HL-60 (cell line): Measurements from ENCODE around the gene PLCL2.

Experiments used
- TF ChIP-seq, protein P1 (sequence below): IDR thresholded peaks from one replicate; pipeline ENCODE4 v1.5.1; 2011; ENCODE audit warnings: low read length, control low read depth, inconsistent platforms; ENCODE audit not compliant: insufficient read depth
- TF ChIP-seq, protein P2 (sequence below): IDR thresholded peaks from 2 replicates; pipeline ENCODE4 v1.6.1; 2012; ENCODE audit warnings: low read depth; ENCODE audit not compliant: insufficient replicate concordance

DNA sequence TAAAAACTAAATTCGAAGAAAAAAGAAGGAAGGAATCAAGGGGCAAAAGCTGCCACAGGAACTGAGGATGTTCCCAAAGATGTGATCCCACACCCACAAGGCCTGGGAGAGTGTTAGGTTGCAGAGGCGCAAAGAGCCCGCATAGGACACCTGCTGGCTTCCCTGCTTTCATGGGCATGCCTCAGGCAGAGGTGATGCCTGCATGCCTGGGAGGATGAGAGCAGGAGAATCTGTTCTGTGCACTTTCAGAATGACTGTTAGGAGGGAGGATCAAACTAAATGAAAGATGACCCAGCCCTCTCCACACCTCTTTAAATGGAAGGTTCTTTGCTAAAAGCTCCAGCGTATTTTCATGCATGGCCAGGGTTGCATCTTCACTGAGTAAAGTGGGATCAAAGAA lies 162.4 kb downstream of the PLCL2 start:
- TF ChIP-seq, protein P1, sequence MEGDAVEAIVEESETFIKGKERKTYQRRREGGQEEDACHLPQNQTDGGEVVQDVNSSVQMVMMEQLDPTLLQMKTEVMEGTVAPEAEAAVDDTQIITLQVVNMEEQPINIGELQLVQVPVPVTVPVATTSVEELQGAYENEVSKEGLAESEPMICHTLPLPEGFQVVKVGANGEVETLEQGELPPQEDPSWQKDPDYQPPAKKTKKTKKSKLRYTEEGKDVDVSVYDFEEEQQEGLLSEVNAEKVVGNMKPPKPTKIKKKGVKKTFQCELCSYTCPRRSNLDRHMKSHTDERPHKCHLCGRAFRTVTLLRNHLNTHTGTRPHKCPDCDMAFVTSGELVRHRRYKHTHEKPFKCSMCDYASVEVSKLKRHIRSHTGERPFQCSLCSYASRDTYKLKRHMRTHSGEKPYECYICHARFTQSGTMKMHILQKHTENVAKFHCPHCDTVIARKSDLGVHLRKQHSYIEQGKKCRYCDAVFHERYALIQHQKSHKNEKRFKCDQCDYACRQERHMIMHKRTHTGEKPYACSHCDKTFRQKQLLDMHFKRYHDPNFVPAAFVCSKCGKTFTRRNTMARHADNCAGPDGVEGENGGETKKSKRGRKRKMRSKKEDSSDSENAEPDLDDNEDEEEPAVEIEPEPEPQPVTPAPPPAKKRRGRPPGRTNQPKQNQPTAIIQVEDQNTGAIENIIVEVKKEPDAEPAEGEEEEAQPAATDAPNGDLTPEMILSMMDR: no peak
- TF ChIP-seq, protein P2, sequence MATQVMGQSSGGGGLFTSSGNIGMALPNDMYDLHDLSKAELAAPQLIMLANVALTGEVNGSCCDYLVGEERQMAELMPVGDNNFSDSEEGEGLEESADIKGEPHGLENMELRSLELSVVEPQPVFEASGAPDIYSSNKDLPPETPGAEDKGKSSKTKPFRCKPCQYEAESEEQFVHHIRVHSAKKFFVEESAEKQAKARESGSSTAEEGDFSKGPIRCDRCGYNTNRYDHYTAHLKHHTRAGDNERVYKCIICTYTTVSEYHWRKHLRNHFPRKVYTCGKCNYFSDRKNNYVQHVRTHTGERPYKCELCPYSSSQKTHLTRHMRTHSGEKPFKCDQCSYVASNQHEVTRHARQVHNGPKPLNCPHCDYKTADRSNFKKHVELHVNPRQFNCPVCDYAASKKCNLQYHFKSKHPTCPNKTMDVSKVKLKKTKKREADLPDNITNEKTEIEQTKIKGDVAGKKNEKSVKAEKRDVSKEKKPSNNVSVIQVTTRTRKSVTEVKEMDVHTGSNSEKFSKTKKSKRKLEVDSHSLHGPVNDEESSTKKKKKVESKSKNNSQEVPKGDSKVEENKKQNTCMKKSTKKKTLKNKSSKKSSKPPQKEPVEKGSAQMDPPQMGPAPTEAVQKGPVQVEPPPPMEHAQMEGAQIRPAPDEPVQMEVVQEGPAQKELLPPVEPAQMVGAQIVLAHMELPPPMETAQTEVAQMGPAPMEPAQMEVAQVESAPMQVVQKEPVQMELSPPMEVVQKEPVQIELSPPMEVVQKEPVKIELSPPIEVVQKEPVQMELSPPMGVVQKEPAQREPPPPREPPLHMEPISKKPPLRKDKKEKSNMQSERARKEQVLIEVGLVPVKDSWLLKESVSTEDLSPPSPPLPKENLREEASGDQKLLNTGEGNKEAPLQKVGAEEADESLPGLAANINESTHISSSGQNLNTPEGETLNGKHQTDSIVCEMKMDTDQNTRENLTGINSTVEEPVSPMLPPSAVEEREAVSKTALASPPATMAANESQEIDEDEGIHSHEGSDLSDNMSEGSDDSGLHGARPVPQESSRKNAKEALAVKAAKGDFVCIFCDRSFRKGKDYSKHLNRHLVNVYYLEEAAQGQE: no peak
